HG02678 (cell line): ENCODE results near the gene GREM1.

Source experiments
- ATAC-seq: cut with Tn5 transposase; IDR thresholded peaks from one replicate; pipeline ENCODE4 v1.9.1; 2021; ENCODE audit warnings: mild to moderate bottlenecking, moderate library complexity; ENCODE audit not compliant: unreplicated experiment

The GREM1 gene

DNA sequence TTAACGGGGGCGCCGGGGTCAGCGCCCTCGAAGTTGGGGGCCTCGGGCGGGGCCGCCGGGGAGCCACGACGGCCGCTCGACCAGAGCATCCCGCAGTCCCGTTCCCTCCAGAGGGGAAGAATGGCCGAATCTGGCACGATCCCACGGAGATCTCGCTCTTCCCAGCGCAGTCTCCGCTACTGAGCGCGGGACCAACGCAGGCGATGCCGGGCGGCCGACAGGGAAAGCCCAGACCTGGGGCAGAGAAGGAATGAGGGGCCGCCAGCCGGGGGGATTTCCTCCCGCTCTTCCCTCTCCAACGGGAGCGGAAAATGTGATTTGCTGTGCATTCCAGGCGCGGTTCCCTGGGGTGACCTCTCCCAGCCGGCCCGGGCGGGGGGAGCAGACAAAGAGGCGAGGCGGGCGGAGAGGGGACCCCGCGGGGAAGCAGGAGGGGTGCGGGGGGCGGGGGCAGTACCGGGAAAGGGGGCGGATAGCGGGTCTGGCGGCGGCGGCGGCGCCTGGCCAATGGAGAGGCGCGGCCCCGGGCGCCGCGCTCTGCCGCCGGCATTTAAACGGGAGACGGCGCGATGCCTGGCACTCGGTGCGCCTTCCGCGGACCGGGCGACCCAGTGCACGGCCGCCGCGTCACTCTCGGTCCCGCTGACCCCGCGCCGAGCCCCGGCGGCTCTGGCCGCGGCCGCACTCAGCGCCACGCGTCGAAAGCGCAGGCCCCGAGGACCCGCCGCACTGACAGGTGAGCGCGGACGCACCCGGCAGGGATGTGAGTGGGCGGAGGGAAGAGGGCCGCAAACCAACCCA lies at the start of gene GREM1:
Gene GREM1, plus strand, starts transcription at position 579 of the 801 bp plus-strand sequence. CDS start 12,687 bp downstream, outside the sequence.
- no peak for ATAC-seq

DNA sequence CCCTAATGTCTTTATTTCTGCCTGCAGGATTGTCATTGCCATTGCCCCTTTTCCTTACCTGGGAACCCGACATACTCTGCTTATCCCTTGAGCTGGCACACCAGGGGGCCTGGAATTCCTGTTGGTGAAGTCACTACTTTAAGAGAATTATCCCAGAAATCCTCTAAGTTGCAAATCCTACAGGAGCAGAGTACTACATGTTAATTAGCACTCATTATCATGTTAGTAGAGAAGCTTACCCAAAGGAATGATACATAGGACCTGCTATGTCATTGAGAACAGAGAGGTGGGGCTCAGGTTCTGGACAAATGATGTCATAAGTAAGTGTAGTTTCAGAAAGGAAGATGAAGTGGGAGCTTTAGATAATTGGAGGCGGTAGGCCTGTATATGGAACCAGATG lies 48.9 kb upstream of the GREM1 start:
- no peak for ATAC-seq

DNA sequence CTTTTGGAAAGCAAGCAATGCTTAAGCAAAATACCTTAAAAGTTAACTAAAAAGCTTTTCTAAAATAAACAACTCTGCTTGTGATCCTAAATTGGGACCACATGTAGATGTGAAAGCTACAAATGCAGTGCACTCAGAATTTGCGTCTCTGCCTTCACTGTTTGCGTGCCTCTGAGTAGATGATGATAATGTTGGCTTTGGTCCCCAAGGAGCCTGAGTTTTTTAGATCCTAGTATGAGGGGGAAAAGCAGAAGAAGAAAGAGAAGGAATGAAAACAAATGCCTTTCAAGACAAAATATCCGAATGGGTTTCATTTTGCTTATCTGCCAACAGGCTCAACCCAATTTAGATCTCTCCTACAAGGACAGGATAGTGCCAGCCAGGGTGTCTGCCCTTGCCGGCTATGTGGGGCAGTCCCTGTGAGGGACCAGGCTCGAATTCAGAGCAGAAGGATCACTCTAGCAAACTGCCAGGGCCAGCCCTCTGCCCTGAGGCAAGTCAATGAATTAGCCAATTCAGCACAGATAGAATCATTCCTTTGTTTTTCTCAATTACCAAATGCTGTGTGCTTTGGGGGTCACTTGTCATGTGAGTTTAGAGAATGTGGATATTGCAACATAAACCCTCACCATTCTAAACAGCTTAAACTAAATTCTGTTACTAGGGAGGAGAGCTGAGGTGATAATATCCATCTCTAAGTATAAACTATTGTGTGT lies 47.8 kb upstream of the GREM1 start:
- ATAC-seq: no peak

DNA sequence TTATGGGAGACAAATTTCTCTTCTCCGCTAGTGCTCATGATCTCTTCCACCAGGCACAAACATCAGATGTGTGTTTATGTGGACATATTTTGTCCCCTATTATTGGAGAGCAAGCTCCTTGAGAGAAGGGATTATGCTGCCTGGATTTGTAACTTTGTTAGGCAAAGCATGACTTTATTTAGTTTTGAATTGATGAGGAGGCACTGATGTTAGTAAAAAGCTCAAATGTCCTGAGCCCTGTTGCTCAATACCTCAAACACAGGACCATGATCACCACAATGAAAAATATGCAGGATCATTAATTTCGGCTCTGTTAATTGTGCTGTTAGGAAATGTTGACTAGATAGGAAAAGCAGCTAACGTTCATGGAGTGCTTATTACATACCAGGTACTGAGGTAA lies 47.2 kb upstream of the GREM1 start:
- no peak for ATAC-seq

DNA sequence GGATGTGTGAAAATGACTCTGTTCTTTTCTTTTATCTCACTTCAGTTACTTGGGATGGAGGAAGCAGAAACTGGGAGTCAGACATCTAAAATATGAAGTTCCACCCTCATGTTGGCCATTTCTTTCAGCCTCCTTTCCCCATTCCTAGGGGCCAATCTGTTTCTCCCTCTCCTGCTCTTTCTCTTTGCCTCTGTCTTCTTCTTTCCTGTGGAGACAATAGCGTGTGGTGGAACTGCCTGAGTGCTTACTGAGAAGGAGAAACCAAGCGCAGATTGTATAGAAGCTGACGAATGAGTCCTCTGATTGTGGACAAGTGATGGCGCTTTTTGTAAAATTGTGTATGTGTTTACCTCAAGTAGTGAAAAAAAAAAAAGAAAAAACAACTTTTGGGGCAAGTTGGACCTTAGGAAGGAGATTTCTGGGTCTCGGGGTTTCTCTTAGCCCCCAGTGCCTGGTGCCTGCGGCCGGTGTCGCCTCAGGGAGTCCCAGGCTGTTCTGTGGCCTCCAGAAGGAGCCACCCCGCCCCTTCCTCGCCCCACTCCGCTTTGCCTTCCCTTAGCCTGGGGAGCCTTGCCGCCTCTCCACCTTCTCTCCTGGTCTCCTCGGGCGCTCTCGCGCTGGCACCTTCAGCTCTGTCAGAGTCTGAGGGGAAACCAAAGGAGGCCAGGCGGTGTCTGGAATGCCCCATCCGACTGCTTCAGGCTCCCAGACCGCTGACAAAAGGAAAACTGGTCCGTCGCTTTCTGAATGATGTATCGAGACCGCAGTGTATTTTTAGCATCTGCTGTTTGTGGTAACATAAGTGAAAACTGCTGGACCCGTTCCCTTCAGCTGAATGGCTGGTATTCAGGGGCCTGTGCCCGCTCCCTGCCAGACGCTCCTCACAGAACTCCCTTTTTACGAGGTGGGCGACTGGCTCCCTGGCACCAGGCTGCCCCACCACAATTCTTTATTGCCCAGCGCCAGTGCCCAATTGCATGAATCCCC lies 46.2 kb upstream of the GREM1 start:
- no peak for ATAC-seq

DNA sequence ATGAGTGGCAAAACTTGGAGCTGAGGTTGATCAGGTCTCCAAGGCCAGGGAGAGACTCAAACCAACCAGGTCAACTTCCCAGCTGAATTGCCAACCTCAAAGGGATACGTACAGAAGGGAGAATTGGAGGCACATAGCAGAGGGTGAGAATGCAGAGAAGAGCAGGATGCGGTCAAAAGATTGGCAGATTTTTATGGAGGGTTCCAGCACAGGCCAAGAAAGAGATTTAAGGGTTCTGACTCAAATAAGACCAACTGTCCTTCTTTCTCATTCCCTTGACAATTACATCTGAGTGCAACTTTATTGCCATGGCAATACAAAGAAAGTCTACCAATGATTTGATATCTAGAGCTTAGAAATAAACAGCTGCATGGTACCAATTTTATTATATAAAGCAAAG lies 43.1 kb upstream of the GREM1 start:
- ATAC-seq: no peak

DNA sequence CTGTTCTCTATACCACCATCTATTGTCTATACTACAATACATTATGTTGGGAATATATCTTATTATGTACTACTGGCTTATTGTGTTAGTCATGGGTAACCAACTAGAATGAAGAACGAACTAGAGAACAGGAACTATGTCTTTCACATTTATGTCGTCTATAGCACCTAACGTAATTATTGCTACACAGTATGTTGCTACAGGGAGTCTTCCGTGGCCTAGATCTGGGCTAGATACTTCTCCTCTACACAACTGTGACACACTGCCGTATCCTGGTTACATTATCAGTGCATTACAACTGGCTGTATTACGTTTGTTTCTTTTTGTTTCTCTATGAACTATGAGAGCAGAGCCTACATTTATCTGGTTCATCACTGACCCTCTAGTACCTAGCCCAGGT lies 42.3 kb upstream of the GREM1 start:
- ATAC-seq: no peak

DNA sequence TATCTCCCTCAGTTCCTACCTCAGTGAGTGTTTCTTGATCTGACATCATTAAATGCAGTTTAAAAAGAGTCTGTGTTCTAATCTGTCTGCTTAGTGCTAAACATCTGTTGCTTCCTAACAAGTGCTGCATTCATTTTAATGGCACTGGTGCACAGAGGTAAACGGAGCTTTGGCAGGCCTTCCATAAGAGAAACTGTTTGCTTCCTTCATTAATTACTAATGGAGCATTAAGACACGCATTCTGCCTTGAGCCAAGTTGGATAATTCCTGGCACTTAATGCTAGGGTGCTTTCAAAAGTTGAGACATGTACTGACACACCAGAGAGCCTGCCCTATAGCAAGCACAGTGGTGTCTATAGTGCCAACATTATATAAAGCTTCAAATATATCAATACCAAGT lies 41.6 kb upstream of the GREM1 start:
- ATAC-seq: no peak

DNA sequence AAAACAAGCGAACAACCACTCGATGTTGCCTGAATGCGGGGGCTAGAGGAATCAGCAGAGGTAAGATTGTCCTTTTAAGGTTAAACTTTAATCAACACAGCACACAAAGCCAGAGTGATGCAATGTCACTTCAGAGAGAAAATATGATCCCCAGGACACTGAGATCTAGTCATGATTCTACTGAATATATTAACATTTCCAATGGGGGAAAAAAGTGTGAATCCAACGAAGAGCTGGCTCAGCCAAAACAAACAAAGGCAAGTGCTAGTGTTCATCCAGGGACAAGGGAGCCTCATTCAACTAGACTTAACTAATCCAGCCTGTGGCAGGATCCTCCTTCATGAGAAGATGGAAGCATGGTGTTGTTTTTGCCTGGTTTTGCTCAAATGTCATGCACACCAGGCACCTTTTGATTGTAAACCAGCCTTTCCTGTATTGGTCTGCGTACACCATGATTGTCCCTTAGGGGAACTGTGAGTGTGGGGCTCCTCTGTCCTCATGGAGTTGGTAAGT lies 40.5 kb upstream of the GREM1 start:
- no peak for ATAC-seq

DNA sequence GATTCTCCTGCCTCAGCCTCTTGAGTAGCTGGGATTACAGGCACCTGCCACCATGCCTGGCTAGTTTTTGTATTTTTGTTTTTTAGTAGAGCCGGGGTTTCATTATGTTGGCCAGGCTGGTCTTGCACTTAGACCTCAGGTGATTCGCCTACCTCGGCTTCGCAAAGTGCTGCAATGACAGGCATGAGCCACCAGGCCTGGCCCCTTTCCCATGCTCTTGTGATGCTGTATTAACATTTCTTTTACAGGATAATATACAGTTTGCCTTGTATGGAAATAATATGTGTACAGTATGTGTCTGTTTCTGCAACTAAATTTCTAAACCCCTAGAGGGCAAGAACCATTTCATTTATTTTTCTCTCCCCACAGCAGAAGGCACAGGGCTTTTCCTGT lies 38.5 kb upstream of the GREM1 start:
- no peak for ATAC-seq

DNA sequence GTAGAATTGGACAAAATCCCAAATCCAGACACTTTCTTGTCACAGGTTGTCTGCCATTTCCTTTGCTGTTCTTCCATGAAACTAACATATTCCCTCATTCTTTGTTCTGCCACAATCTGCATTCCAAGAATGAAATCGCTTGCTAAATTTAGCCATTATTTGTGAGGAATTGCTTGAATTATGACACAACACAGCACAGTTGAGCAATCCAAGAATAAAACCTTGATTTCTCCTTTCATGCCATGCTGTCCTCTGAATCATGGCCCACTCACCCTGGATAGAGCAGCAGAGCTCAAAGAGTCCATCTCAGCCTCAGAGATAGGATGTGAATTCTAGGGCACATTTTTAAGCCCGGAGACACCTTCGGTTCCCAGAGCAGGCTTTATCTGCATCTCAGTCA lies 35.2 kb upstream of the GREM1 start:
- ATAC-seq: no peak

DNA sequence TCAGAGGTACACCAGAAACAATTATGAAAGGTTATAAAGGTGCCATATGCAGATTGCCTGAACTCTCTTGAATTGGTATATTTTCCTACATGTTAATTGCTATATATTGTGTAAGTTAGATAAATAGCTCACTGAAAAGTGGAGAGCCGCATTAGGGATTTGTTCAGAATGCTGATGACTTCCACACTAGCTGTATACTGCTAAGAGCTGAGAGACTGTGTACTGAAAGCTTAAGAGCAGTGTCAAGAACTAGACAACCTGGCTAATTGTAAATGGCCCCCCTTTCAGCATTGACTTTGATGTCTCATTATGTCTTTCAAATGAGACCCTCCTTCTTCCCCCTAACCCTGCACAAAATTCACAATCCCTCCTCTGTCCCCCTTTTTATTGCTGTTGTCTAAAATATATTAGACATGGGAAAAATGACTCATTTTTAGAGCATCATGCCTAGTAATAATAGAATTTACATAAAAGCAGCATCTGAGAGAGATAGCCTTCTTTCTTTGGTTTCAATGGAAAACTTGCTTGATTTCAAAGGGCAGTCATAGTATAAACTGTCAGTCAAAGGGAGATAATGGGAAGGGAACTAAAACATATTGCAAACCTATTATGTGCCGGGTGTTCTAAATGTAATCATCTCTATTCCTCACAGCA lies 34.7 kb upstream of the GREM1 start:
- no peak for ATAC-seq

DNA sequence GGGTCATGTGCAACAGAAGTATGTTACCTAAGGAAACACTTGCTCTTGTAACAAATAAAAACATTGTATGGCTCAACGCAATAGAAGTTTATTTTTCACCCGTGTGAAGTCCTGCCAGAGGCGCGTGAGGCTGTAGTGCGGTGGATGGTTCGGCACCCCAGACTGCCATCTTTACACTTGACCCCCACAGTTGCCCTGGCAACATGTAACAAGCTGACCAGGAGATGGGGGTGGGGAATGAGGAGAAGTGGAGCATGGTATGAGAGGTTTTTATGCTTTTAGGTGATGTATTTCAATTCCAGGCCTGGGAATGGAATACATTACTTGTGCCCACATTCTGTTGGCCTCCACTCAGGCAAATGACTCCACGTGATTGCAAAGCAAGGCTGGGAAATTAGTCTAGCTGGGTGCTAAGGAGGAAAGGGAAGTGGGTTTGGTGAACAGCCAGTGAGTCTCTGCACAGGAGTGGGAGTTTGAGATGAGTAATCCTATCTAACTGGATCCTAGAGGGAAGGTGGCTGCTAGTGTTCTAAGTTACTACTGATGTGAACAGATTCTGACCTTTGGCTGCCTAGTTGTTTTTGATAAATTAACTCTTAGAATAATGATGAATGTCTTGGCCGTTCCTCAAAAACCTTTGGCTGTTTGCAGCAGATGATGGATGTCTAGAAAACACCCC lies 33.8 kb upstream of the GREM1 start:
- no peak for ATAC-seq

DNA sequence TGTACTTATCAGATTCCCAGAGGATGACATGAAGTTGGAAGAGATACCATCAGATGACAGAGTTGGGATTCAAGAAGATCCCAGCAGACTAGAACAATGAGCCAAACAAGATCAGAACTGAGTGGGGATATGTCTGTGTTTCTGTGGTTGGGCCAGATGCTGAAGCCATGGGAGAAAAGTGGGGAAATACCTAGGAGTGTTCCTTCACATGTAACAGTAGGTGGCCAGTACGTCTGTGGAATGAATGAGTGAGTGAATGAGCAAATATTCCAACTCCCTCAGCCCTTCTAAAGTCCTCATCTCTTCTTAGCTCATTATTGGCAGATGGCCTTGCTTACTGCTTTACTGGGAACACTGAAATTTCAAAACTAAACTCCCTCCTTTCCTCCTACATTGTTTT lies 32.2 kb upstream of the GREM1 start:
- no peak for ATAC-seq

DNA sequence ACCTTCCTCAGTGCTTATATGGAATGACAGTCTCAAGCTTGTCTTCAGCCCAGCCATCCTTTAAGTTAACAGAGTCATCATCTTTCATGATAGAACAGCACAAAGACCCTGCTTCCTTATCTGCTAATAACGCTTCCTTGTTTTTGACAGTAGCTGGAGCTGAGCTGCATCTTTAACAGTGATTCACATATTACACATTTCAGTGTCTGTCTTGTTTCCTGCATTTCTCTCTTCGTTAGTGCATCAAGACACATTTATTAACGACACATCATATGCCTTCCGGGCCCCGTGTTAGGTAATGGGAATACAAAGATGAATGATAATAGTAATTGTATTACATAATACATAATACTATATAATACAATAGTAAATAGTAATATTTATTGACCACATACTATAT lies 30.2 kb upstream of the GREM1 start:
- no peak for ATAC-seq

DNA sequence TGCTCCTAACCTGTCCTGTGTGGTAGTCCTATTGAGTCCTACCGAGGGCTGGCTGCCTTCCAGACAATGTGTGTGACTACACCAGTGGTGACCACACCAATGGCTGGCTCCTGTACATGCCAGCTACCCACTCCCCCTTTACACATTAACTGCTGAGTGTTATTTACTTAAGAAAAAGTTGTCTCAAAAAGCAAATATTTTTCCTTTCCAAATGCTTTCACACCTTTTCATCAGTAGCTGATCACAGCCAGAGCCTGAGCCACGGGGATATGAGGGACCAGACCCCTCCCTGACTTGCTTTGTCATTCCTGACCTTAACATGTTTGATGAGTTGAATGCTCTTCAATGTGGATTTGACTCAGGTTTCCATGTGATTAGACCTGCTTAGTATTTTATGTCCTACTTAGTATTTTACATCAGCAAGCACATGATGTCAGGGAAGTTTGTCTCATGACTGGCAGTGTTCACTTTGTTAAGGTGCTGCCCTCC lies 29.6 kb upstream of the GREM1 start:
- no peak for ATAC-seq

DNA sequence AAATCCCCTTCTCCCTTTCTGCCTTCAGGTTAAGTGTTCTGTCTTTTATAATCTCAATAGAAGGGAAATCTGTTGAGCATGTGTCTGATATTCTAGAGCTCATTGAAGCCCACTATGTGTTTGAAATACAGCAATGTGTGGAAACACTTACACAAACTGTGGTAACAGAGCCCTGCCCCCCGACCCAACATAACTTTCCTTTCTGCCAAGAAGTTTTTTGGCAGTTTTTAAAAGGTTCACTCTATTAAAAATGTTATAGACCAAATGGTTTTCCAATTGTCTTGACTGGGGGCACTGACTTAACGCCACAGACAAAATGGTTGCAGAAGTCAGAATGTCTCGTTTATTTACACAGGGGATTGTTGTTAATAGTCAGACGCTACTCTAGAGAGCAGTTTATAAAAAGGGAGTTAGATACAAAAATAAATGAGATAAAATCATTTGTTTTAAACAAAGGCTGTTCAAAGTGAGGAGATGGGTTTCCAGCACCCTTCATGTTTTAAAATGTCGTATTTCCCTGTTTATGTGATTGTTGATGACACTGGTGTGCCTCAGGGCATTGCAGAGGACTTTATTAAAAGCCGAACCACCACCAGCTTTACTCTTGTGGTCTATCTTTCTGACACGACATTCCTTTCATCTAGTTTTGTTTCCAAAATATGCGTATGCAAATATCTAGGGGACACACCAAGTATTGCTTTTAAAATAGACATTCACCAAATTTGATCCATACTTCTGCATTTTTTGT lies 26.7 kb upstream of the GREM1 start:
- no peak for ATAC-seq

DNA sequence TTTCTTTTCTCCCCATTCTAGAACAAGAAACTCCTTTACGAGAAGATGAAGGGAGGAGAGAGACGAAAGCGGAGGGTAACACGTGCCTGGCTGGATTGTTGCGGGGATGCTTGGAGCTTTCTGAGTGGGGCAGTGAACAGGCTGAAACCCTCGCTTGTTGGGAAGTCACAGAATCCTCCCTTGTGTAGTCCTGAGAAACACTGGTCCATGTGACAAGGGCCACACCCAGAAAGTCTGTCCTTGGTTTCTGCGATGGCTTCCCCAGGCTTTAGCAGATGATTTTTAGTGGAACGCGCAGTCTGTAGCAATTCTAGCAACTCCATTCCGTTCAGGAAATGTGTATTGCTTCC lies 26.1 kb upstream of the GREM1 start:
- ATAC-seq: no peak

DNA sequence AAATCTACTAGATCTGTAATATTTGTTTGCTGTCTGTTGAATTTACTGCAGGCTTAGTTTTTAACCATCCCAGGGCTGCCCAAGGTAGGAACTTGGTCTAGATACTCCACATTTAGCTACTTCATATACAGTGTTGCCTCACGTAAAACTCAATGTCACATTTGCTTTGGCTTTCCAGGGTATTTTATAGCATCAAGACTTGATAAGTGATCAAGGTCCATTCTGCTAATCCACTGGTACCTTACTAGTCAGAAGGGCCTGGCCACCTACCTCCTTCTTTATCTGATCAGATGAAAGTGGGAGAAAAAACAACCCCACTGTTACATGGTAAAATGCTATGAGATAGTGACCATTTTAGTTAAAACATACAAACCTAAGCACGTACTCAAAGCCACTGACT lies 25.5 kb upstream of the GREM1 start:
- ATAC-seq: no peak
